Measurements from ENCODE around the gene TENM3.
"Not testable (repeated sequence)": the region's sequence is repeated elsewhere in the genome, so short reads cannot be mapped to it uniquely, and the experiment has no call there.

TENM3 gene

GRCh38 chr4:182804131-182804530 lies 560.9 kb downstream of the TENM3 start:
- DNase-seq: no peak

DNA sequence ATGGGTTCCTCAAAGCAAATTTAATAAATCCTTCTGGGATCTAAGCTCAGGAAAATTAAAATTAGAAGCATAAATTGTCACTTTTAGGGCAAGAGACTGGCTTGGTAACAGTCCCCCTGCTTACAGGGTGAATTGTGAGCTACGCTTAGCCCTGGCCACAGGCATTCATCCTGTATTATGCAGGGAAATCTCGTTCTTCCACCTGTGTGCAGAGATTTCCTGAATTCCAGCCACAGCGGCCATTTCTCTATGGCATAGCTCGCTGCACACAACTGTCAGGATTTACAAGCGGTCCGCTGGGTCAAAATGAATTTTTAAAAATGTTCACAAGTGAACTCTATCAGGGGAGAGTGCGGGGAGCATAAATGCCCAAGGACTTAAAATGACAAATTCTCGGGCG lies 562.1 kb downstream of the TENM3 start:
- no peak for DNase-seq

- DNase-seq: no peak
Observed at GRCh38 chr4:182805750-182806149, 562.5 kb downstream of the TENM3 start.

DNA sequence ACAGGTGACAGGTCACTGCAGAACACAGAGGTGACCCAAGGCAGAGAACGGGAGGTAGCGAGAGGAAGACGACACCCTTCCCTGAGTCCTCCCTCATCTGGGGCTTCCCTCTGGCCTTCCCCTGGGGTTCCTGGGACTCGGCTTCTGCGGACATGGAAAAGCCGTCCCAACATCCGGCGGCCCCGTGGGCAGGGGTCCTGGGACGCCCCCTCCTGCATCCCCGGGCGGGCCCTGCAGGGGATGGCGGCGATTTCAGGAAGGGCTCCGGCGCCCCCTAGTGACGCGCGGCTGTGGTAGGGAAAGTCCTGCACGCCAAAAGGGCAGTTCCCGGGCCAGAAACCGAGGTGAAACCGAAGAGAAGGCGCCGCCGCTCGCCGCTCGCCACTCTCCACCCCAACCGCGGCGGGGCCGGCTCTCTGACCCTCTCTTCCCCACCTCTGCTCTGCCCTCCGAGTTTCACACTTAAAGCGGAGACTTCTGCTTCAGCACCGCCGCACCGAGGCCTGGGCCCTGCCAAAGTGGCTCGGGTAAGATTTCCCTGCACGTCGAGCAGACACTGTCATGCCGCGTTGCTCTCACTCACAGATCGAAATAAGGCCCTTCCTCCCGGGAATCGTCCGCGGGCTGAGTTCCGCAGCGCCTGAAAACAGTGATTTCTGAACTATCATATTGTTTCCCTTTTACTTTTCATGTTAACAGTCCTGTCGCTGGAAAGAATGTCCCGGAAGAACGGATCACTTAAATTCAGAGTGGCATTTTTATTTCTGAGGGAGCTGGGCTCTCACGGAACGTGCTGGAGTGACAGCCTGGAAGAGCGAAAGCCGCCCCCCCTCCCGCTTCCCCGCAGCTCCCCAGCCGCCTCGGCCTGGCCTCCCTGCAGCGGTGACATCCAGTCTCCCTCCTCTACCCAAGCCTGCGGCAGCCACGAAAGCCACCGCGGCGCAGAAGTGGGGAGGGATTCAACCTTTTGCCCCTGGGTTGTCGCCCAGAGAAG lies 563.4 kb downstream of the TENM3 start:
- peak; percentile 45 to 70 for DNase-seq

DNA sequence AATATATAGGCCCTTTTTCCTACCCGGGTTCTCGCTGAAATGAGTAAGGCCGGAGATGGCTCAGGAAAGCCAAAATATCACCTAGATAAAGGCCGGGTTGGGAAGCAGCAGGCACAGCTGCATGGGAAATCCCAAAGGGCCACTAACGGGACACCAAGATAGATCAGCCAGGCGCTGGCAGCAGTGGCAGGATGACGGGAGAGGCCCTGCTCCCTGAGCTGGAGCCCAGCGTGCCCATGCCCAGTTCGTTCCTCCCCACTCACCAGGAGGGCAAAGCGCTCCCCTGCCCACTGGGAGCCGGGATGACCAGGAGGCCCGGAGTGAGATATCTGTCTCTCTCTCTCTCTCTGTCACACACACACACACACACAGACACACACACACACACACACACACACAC lies 564.1 kb downstream of the TENM3 start:
- no peak for DNase-seq

- DNase-seq: no peak
Observed at GRCh38 chr4:182807767-182808548, 564.8 kb downstream of the TENM3 start.

DNA sequence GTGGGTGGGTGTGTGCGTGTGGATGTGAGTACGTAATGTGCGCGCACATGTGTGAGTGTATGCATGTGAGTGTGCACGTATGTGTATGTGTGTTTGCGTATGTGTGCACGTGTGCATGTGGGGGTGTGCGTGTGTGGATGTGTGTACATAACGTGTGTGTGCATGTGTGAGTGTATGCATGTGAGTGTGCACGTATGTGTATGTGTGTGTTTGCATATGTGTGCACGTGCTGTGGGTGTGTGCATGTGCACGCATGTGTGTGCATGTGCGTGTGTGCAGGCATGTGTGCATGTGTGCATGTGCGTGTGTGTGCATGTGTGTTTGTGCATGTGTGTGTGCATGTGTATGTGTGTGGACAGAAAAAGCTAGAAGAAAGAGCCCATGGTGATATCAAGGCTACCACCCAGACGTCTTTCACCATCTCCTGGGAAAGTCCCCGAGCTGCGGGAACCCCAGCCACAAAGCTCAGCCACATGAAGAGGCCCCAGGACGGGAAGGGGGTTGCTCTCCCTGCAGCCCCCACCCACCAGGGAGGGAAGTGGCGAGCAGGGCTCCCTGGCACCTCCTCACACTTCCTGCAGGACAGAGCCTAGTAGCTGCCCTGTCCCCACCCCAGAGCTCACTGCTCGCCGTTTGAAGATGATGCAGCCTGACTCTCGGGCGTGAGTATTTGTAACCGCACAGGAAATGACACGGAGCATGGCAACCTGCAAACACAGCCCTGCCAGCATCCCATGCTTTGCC lies 565.6 kb downstream of the TENM3 start:
- no peak for DNase-seq

DNA sequence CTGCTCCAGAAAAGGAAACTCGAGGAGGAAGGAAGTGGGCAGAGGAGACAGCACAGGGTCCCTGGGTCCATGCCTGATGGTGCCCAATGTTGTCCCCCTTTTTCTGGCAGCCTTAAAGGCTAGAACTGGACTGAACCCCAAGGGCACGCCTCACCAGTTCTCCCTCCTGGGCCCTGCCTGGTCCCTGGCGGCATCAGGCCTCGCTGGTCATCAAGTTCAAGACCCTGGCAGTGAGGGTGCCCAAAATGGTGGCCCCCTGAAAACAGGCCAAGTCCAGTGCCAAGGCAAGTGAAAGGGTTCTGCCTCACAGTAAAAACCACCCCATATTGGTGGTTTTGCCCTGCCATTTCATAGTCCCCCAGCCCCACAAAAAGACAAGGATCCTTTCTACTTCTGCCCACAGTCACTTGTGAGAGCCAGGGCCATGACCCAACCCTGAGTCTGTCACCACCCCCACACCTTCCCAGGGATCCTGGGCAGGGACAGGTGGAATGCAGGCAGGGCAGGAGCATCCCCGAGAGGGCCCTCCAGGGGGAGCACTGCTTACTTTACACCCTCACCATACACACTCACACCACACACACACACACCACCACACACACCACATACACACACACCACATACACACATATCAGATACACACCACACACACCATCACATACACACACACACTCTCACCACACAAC lies 566.4 kb downstream of the TENM3 start:
- no peak for DNase-seq

DNA sequence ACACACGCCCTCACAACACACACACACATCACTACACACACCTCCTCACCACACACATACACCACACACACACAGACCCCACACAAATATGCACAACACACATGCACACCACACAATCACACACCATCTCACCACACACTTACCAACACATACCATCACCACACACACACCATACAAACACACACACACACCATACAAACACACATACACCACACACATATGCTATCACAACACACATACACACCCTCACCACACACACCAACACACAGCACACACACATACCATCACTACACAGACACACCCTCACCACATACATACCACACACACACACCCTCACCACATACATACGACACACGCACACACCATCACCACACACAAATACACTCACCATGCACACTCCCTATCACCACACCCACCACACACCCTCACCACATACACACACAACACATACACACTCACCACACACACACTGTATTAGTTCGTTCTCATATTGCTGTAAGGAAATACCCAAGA lies 567.0 kb downstream of the TENM3 start:
- DNase-seq: no peak

- DNase-seq: no peak
Observed at GRCh38 chr4:182812916-182813315, 569.7 kb downstream of the TENM3 start.

- DNase-seq: not testable (repeated sequence)
Observed at GRCh38 chr4:182814065-182814464, 570.9 kb downstream of the TENM3 start.

GRCh38 chr4:182818926-182819730 lies 575.9 kb downstream of the TENM3 start:
- no peak for DNase-seq

GRCh38 chr4:182819751-182820150 lies 576.5 kb downstream of the TENM3 start:
- DNase-seq: no peak

DNA sequence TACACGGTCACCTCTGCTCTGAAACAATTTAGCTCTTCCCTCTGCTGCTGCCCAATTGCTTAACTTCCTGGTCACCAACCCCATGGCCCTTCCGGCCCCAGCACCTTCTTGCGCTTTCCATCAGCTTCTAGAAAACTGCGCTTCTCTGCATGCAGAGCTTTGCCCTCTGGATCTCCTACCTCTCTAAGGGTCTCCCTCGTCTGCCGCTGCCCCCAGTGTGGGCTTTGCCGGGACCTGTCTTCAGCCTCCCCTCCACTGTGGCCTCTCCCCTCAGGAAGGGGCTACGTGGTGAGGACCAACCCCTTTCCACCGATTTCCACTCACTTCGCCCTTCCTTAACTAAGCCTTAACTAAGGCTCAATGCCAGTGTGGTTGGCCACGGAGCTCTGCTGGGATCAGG lies 579.4 kb downstream of the TENM3 start:
- DNase-seq: no peak

DNA sequence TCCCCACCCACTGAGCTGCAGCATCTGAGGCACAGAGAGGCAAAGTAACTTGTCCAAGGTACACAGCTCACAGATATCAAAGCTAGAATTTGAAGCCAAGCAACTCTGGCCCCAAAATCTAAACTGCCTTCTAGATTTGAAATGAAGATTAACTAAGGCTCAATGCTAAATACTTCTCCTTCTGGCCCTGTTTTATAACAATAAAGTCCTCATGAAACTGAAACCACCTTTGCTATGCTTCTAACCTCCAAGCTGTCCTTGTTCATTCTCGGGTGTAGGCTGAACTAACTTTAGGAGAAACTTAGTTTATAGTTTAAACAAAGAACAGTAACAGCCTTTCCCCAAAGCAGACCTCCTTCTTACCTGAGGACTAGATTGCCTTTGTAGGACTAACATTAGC lies 580.4 kb downstream of the TENM3 start:
- DNase-seq: no peak

- DNase-seq: no peak
Observed at GRCh38 chr4:182825003-182825402, 581.8 kb downstream of the TENM3 start.

GRCh38 chr4:182825786-182826185 lies 582.6 kb downstream of the TENM3 start:
- DNase-seq: no peak

GRCh38 chr4:182826391-182826790 lies 583.2 kb downstream of the TENM3 start:
- DNase-seq: no peak

DNA sequence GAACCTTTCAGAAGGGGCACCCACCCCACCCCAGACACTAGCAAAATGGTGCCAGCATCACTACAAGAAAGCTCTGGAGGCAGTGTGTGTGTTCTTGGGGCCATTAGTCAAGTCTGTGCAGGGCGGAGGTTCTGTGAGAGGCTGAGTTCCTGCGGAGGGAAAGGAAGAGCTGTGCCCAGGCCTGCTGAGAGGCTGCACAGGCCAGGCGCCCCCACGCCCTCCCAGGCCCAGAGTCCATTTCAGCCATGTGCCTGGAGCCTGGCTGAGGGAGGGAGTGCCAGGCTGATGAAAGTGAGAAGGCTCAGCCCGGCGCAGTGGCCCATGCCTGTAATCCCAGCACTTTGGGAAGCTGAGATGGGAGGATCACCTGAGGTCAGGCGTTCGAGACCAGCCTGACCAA lies 584.0 kb downstream of the TENM3 start:
- DNase-seq: no peak

- DNase-seq: no peak
Observed at GRCh38 chr4:182827954-182828353, 584.8 kb downstream of the TENM3 start.

GRCh38 chr4:182828360-182829025 lies 585.3 kb downstream of the TENM3 start:
- DNase-seq: no peak
